Duodenal mucosa (tissue), 2 donors: ENCODE results near the gene LCP1.
"Not testable (repeated sequence)": the region's sequence is repeated elsewhere in the genome, so short reads cannot be mapped to it uniquely, and the experiment has no call there.

ENCODE experiments used
- H3K27ac ChIP-seq: one replicate; pipeline ENCODE4 v1.7.0; 2013; ENCODE audit warnings: low read depth, low read length
- H3K27me3 ChIP-seq, 2 donors: one replicate each; pipeline ENCODE4 v1.7.0; 2013; ENCODE audit warnings: low read length in 2 of 2, control low read depth in 1 of 2; ENCODE audit not compliant: insufficient read depth in 2 of 2, control insufficient read depth in 1 of 2
- H3K36me3 ChIP-seq, 2 donors: one replicate each; pipeline ENCODE4 v1.7.0; 2013; ENCODE audit warnings: low read length in 2 of 2, control low read depth in 1 of 2; ENCODE audit not compliant: insufficient read depth in 2 of 2, control insufficient read depth in 1 of 2
- H3K4me1 ChIP-seq, 2 donors: one replicate each; pipeline ENCODE4 v1.7.0; 2013; ENCODE audit warnings: low read length in 2 of 2, control low read depth in 1 of 2; ENCODE audit not compliant: insufficient read depth in 2 of 2, control insufficient read depth in 1 of 2
- H3K4me3 ChIP-seq, 2 donors: one replicate each; pipeline ENCODE4 v1.7.0; 2013; ENCODE audit warnings: low read length in 2 of 2, low read depth in 1 of 2
- H3K9ac ChIP-seq, 2 donors: one replicate each; pipeline ENCODE4 v1.7.0; 2013; ENCODE audit warnings: low read length in 2 of 2, low read depth in 1 of 2
- H3K9me3 ChIP-seq, 2 donors: one replicate each; pipeline ENCODE4 v1.7.0; 2013; ENCODE audit warnings: low read length in 2 of 2, control low read depth in 1 of 2; ENCODE audit not compliant: control insufficient read depth in 1 of 2

The LCP1 gene, protein sequence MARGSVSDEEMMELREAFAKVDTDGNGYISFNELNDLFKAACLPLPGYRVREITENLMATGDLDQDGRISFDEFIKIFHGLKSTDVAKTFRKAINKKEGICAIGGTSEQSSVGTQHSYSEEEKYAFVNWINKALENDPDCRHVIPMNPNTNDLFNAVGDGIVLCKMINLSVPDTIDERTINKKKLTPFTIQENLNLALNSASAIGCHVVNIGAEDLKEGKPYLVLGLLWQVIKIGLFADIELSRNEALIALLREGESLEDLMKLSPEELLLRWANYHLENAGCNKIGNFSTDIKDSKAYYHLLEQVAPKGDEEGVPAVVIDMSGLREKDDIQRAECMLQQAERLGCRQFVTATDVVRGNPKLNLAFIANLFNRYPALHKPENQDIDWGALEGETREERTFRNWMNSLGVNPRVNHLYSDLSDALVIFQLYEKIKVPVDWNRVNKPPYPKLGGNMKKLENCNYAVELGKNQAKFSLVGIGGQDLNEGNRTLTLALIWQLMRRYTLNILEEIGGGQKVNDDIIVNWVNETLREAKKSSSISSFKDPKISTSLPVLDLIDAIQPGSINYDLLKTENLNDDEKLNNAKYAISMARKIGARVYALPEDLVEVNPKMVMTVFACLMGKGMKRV

DNA sequence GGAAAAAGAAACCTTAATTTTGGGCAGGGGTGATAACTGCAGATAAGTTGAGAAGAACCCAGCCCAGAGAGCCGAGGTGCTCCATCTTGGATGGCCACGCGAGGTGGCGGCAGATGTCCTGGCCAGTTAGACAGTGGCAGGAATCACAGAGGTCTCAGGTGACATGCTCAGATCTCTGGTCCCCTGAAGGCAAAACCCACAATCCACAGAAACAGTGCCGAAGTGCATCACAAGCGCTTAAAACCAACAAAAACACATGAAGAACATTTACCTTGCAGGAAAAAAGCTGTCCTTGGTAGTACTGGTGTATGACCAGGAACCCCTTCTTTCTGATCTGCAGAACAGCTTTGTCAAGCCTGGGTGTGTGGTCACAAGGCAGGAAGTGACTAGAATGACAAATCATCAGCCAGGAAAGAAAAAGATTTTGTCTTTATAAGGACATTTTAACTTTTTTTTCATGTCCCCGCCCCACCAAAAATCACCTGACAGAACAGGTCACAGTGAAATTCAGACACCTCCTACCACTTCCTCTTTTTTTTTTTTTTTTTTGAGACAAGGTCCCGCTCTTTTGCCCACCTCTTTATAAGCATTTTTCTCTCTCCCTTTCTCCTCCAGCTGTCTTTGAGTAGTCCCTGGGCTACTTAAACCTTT, at the start of gene LCP1:
Gene LCP1 (minus strand): TSS at position 338 of the 651 bp plus-strand sequence. CDS start 22,515 bp downstream, outside the sequence.
- Histone ChIP-seq H3K27ac (peak within 1 kb of the TSS; percentile 55), H3K9ac (peak within 1 kb of the TSS; percentile 45 to 53), H3K4me1 (no peaks in the 10 kb centered on the region), H3K36me3 (no peaks in the 10 kb centered on the region), H3K27me3 (no peaks in the 10 kb centered on the region), H3K9me3 (no peaks in the 10 kb centered on the region), H3K4me3 (peak within 1 kb of the TSS; percentile 63 to 67)

DNA sequence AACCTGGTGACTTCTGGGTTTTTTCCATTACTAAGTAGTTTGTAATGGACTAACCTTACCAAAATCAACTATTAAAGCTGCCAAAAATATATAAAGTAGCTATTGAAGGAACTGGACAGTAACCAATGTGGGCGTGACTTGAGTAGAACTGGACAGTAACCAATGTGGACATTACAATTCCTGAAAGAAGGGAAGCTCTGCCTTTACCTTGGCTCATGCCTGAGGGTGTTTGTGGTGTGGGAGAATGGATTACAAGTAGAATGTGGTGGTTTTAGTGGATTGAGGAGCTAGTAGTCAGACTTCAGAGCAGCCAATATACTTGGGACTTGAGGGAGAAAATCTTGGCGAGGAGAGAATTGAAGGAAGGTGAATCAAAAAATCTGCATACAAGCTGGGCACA, 47.3 kb upstream of the LCP1 start:
- H3K9ac ChIP-seq, result no peak overlapping the region

DNA sequence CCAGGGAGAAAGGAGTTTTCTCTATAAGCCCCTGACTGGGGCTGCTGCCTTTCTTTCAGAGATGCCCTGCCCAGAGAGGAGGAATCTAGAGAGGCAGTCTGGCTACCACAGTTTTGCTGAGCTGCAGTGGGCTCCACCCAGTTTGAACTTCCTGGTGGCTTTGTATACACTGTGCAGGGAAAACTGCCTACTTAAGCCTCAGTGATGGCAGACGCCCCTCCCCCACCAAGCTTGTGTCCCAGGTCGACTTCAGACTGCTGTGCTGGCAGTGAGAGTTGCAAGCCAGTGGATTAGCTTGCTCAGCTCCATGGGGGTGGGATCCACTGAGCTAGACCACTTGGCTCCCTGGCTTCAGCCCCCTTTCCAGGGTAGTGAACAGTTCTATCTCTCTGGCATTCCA, 38.3 kb upstream of the LCP1 start:
- H3K9me3 ChIP-seq, H3K9ac ChIP-seq, H3K27ac ChIP-seq, H3K27me3 ChIP-seq, H3K36me3 ChIP-seq, H3K4me1 ChIP-seq, H3K4me3 ChIP-seq: not testable (repeated sequence)

More for the DNA sequence above, 47.3 kb upstream of the LCP1 start:
- H3K4me1 ChIP-seq, result no peaks in the 10 kb centered on the region
- H3K4me3 ChIP-seq, result no peak overlapping the region
- no peak overlapping the region for H3K27ac ChIP-seq
- H3K36me3 ChIP-seq, result no peaks in the 10 kb centered on the region
- H3K9me3 ChIP-seq, result no peaks in the 10 kb centered on the region
- no peaks in the 10 kb centered on the region for H3K27me3 ChIP-seq

DNA sequence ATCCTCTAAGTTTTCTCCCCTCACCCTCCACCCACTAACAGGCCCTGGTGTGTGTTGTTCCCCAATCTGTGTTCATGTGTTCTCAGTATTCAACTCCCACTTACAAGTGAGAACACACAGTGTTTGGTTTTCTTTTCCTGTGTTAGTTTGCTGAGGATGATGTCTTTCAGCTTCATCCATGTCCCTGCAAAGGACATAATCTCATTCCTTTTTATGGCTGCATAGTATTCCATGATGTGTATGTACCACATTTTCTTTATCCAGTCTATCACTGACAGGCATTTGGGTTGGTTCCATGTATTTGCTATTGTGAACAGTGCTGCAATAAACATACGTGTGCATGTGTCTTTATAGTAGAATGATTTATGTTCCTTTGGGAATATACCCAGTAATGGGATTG, 32.8 kb upstream of the LCP1 start:
- H3K27me3 ChIP-seq, result peaks cover 5 to 12% of the 10 kb centered on the region in 2 donors
- H3K36me3 ChIP-seq, H3K27ac ChIP-seq, H3K9me3 ChIP-seq, H3K9ac ChIP-seq, H3K4me3 ChIP-seq, H3K4me1 ChIP-seq: not testable (repeated sequence)

DNA sequence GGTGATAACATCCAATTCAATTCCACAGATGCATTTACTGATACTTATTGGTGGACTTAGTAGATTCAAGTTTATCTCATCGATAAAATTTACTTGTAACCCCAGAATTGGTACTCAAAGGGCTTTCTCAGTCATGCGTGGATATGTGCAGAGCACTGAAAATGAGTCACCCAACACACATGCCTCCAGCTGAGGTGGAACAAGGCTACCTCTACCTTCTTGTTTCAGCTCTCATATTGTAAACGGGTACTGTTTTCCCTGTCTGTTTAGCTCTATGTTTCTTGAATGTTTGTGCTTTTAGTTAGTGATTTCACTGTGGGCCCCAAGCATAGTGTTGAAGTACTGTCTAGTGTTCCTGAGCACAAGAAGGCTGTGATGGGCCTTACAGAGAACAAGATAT, 31.3 kb upstream of the LCP1 start:
- H3K4me3 ChIP-seq, result no peak overlapping the region
- H3K36me3 ChIP-seq, result no peaks in the 10 kb centered on the region
- H3K27me3 ChIP-seq, result peaks cover 5 to 12% of the 10 kb centered on the region in 2 donors
- H3K9me3 ChIP-seq, result no peaks in the 10 kb centered on the region
- no peak overlapping the region for H3K9ac ChIP-seq
- no peak overlapping the region for H3K27ac ChIP-seq
- peaks cover 0 to 4% of the 10 kb centered on the region in 2 donors for H3K4me1 ChIP-seq

DNA sequence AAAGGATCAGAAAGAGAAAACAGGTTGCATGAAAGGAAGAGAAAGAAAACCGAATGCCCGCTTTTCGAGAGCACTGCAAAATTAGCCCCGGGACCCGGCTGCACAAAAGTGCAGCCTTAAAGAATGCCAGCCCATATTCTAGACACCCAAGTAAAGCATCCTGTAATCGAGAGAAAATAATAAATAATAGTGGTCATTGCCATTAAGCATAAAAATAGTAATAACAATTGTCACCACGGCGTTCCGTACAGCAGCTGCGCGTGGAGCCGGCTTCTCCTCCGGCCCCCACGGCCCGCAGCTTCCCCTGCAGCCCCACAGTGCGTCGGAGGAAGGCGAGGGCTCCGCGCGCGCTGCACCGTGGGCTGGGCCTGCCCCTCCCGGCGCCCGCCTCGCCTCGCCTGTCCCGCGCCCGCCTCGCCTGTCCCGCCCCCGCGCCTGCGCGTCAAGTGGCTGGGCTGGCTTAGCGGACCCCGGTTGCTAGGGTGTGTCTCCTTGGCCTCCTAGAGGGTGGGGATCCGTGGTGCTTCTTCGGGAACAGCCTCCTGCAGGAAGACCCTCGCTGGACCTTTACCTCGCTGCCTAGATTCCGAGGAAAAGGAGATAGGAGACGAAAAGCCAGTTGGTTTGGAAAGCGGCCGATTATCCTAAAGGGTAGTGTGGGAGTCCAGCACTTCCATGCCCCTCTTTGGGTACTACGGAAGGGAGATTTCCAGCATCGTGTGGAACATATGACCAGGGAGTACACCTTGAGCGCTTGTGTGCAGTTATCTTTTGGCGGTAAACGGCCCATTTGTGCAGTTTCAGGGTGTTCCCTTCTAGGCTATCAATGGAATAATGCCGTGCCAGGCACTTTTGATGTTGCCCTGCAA, 29.7 kb upstream of the LCP1 start, which contains the start of gene LRRC63:
Gene LRRC63 (plus strand): TSS at position 446 of the 869 bp plus-strand sequence. CDS start 1,107 bp downstream, outside the sequence.
- H3K4me3 ChIP-seq, result peak within 1 kb of the TSS; percentile 60 to 72
- H3K36me3 ChIP-seq, result no peaks in the 10 kb centered on the region
- H3K27me3 ChIP-seq, result peaks cover 5 to 12% of the 10 kb centered on the region in 2 donors
- H3K9me3 ChIP-seq, result no peaks in the 10 kb centered on the region
- H3K27ac ChIP-seq, result no peak within 1 kb of the TSS
- peaks cover 0 to 4% of the 10 kb centered on the region in 2 donors for H3K4me1 ChIP-seq
- peak within 1 kb of the TSS; percentile 47 to 63 for H3K9ac ChIP-seq

GRCh38 chr13:46211116-46211482, 29.1 kb upstream of the LCP1 start:
- Histone ChIP-seq H3K36me3 (no peaks in the 10 kb centered on the region), H3K9me3 (no peaks in the 10 kb centered on the region), H3K27ac (no peak overlapping the region), H3K9ac (peak overlapping the region in 1 of 2 donors; percentile 23), H3K27me3 (peaks cover 5 to 12% of the 10 kb centered on the region in 2 donors), H3K4me1 (peaks cover 0 to 4% of the 10 kb centered on the region in 2 donors), H3K4me3 (peak overlapping the region; percentile 60 to 72)

DNA sequence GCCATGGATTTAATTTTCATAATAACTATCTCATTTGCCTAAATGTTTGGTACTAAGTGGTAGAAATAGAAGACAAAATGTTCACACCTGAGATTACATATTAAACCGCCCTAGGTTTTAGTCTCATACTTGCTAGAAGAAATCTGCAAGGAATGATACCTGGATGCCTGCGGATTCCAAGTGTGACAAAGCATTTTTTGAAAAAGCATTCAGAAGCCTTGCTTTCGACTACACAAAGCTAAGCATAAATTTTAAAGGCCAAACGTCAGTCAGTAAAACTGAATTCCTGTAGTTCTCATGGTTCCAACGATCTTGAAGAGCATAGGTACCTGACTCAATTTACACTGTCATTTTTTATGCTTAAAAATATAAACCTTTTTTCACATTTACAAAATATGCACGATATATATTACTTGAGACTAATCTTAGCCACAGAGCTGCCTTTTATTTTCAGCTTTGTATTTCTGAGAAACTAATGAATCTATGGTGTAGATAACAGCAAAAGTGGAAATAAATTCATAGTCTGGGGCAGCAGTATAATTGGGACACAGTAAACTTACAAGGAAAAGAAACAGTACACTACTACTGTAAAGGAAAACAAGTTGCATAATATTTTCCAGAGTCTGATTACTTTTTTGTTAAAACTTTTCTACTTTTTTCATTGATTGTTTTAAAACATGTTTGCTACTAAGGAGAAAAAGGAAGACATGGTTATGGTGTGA, 28.5 kb upstream of the LCP1 start:
- peaks cover 5 to 12% of the 10 kb centered on the region in 2 donors for H3K27me3 ChIP-seq
- H3K4me1 ChIP-seq, result peaks cover 0 to 4% of the 10 kb centered on the region in 2 donors
- H3K4me3 ChIP-seq, result peak overlapping the region in 1 of 2 donors; percentile 60
- no peak overlapping the region for H3K27ac ChIP-seq
- H3K9me3 ChIP-seq, result no peaks in the 10 kb centered on the region
- peak overlapping the region in 1 of 2 donors; percentile 23 for H3K9ac ChIP-seq
- no peaks in the 10 kb centered on the region for H3K36me3 ChIP-seq

GRCh38 chr13:46207828-46208227, 25.9 kb upstream of the LCP1 start:
- H3K36me3 ChIP-seq, result no peaks in the 10 kb centered on the region
- no peak overlapping the region for H3K9ac ChIP-seq
- H3K4me3 ChIP-seq, result no peak overlapping the region
- H3K9me3 ChIP-seq, result no peaks in the 10 kb centered on the region
- H3K27me3 ChIP-seq, result peaks cover 5 to 12% of the 10 kb centered on the region in 2 donors
- peaks cover 0 to 4% of the 10 kb centered on the region in 2 donors for H3K4me1 ChIP-seq
- H3K27ac ChIP-seq, result no peak overlapping the region
